ENCODE results near the gene HS3ST3A1. TPM values are rescaled to one million over a fixed set of nuclear protein-coding genes. Genes with fewer than 3 reads are reported as not detected.

Gene HS3ST3A1
- total and polyA plus RNA-seq, 7 donors = 1.5 to 3.7 (median 2.5) TPM; not detected in 2

GRCh38 chr17:13593757-13594156, 8.0 kb downstream of the HS3ST3A1 start:
- intact Hi-C loops (cut with DNase I) = loop anchor here (2.0 kb wide), 1 partner anchor 709 kb away; no protein-coding TSS in a partner anchor
- Histone ChIP-seq H3K27ac (no peak overlapping the region), H3K36me3 (no peaks in the 10 kb centered on the region), H3K27me3 (peaks cover 0 to 29% (median 0%) of the 10 kb centered on the region in 3 donors), H3K9me3 (no peaks in the 10 kb centered on the region), H3K4me3 (no peak overlapping the region), H3K4me1 (no peaks in the 10 kb centered on the region)
- no peak for DNase-seq
- no peak for TF ChIP-seq POLR2AphosphoS5 (IDR thresholded peaks at IDR 0.05)
- no peak for TF ChIP-seq POLR2A (IDR thresholded peaks at IDR 0.05)
- no peak for TF ChIP-seq CTCF (IDR thresholded peaks at IDR 0.05)
- no peak for TF ChIP-seq EP300 (IDR thresholded peaks at IDR 0.05)
- WGBS, 2 donors = 73 to 84% methylated on average over 10 of the region's 10 CpGs

GRCh38 chr17:13593021-13593751, 8.5 kb downstream of the HS3ST3A1 start:
- H3K27ac ChIP-seq = no peak overlapping the region
- no peak for DNase-seq
- TF ChIP-seq POLR2A (IDR thresholded peaks at IDR 0.05) (no peak), POLR2AphosphoS5 (IDR thresholded peaks at IDR 0.05) (no peak), EP300 (IDR thresholded peaks at IDR 0.05) (no peak), CTCF (IDR thresholded peaks at IDR 0.05) (no peak)
- no peaks in the 10 kb centered on the region for H3K4me1 ChIP-seq
- H3K4me3 ChIP-seq = no peak overlapping the region
- 72 to 84% methylated on average over 10 of the region's 10 CpGs for WGBS, 2 donors
- peaks cover 0 to 24% (median 0%) of the 10 kb centered on the region in 3 donors for H3K27me3 ChIP-seq
- no peaks in the 10 kb centered on the region for H3K9me3 ChIP-seq
- intact Hi-C loops (cut with DNase I) = no loop called here
- no peaks in the 10 kb centered on the region for H3K36me3 ChIP-seq

- intact Hi-C loops (cut with DNase I) = no loop called here
- H3K9me3 ChIP-seq = no peaks in the 10 kb centered on the region
- no peak for TF ChIP-seq EP300 (IDR thresholded peaks at IDR 0.05)
- no peak for TF ChIP-seq POLR2A (IDR thresholded peaks at IDR 0.05)
- no peak for TF ChIP-seq CTCF (IDR thresholded peaks at IDR 0.05)
- TF ChIP-seq POLR2AphosphoS5 (IDR thresholded peaks at IDR 0.05) = no peak
- WGBS, 2 donors = 54 to 77% methylated on average over 7 of the region's 7 CpGs
- no peak overlapping the region for H3K27ac ChIP-seq
- peaks cover 0 to 18% (median 0%) of the 10 kb centered on the region in 3 donors for H3K27me3 ChIP-seq
- DNase-seq = no peak
- H3K4me1 ChIP-seq = no peaks in the 10 kb centered on the region
- no peaks in the 10 kb centered on the region for H3K36me3 ChIP-seq
- H3K4me3 ChIP-seq = no peak overlapping the region
These were observed 9.3 kb downstream of the HS3ST3A1 start for GRCh38 chr17:13592427-13592826.

- TF ChIP-seq POLR2A (IDR thresholded peaks at IDR 0.05) = no peak
- TF ChIP-seq POLR2AphosphoS5 (IDR thresholded peaks at IDR 0.05) = no peak
- TF ChIP-seq CTCF (IDR thresholded peaks at IDR 0.05) = no peak
- TF ChIP-seq EP300 (IDR thresholded peaks at IDR 0.05) = no peak
- 94 to 97% methylated on average over 1 of the region's 1 CpG for WGBS, 2 donors
These were observed 11.3 kb downstream of the HS3ST3A1 start for GRCh38 chr17:13590441-13590840.

More at GRCh38 chr17:13590441-13590840, 11.3 kb downstream of the HS3ST3A1 start:
- no peaks in the 10 kb centered on the region for H3K4me1 ChIP-seq
- intact Hi-C loops (cut with DNase I) = no loop called here
- no peaks in the 10 kb centered on the region for H3K27me3 ChIP-seq
- no peak overlapping the region for H3K4me3 ChIP-seq
- DNase-seq = no peak
- no peaks in the 10 kb centered on the region for H3K9me3 ChIP-seq
- no peak overlapping the region for H3K27ac ChIP-seq
- H3K36me3 ChIP-seq = no peaks in the 10 kb centered on the region

Data from sigmoid colon (tissue), 7 donors.